Aorta (tissue), 5 donors: ENCODE data around the gene TMEM245. TPM values are rescaled to one million over a fixed set of nuclear protein-coding genes. Genes with fewer than 3 reads are reported as not detected.
"Not testable (repeated sequence)": the region's sequence is repeated elsewhere in the genome, so short reads cannot be mapped to it uniquely, and the experiment has no call there.

Experiments used
- ATAC-seq: fragments of 200-7000 bp; cut with Tn5 transposase; one replicate; pipeline ENCODE4 v1.9.1; 2022; ENCODE audit warnings: moderate library complexity; ENCODE audit not compliant: low FRiP score
- DNase-seq, 2 donors: peaks; one replicate each; pipeline ENCODE4 v3.0.0-alpha.2; 2020
- H3K27ac ChIP-seq, 2 donors: one replicate each; pipeline ENCODE4 v1.5.1; 2013; ENCODE audit warnings: low read length in 2 of 2, mild to moderate bottlenecking in 2 of 2, moderate library complexity in 2 of 2, control low read depth in 1 of 2, inconsistent platforms in 1 of 2, low read depth in 1 of 2
- H3K27me3 ChIP-seq, 2 donors: one replicate each; pipeline ENCODE4 v1.6.1; 2013; ENCODE audit warnings: control low read depth in 1 of 2, low read length in 1 of 2, mild to moderate bottlenecking in 1 of 2, moderate library complexity in 1 of 2; ENCODE audit not compliant: insufficient read depth in 2 of 2, control insufficient read depth in 1 of 2
- H3K36me3 ChIP-seq, 2 donors: one replicate each; pipeline ENCODE4 v1.6.1; 2013; ENCODE audit warnings: control low read depth in 1 of 2, low read length in 1 of 2, mild to moderate bottlenecking in 1 of 2; ENCODE audit not compliant: insufficient read depth in 2 of 2, control insufficient read depth in 1 of 2
- H3K4me1 ChIP-seq, 2 donors: one replicate each; pipeline ENCODE4 v1.6.1; 2013; ENCODE audit warnings: low read length in 2 of 2, control low read depth in 1 of 2, mild to moderate bottlenecking in 1 of 2, moderate library complexity in 1 of 2; ENCODE audit not compliant: insufficient read depth in 2 of 2, control insufficient read depth in 1 of 2
- H3K4me3 ChIP-seq, 2 donors: one replicate each; pipeline ENCODE4 v1.5.1; 2013; ENCODE audit warnings: low read length in 2 of 2, control low read depth in 1 of 2, mild to moderate bottlenecking in 1 of 2
- H3K9me3 ChIP-seq: one replicate; pipeline ENCODE4 v1.6.1; 2013; ENCODE audit warnings: mild to moderate bottlenecking, low read length; ENCODE audit not compliant: control insufficient read depth
- WGBS, 2 donors: extraction: QIAGEN DNeasy Blood & Tissue Kit; methylation state at CpG; one replicate each; pipeline ENCODE4 v1.1.7; 2013; 5-methylcytosine and 5-hydroxymethylcytosine counted together
- intact Hi-C, 2 donors: fragments of 100-400 bp; cut with DNase I; formaldehyde crosslinking; loops; one replicate each; pipeline versions ENCODE4 v1.14.2 to v1.15.0; 2022
- microRNA-seq, 2 donors: library from miRNA; unstranded; fragments of <30 nt; microRNA quantifications; one replicate each; pipeline ENCODE4 v1.2.0, GENCODE V29; 2020
- polyA plus RNA-seq, 2 donors: library from polyadenylated mRNA; stranded (reverse); fragments of 200-250 nt; gene quantifications; one replicate each; pipeline ENCODE4 v1.2.3, GENCODE V29; 2013
- total RNA-seq, 2 donors: library from RNA; stranded (reverse); fragmentation: NEBNext Ultra II Directional; extraction: Animal tissue kit (Norgen Biotek cat#: 25700); gene quantifications; one replicate each; pipeline ENCODE4 v1.2.1, GENCODE V29; 2021
- donor health status: healthy with polysubstance abuse.
- donor health status: Bipolar disorder and iron deficiency.
- donor health status: DM: no; HTN: no; CAD: no.
- donor health status: DM: no; HTN: no; CAD: no.
- donor health status: DM: yes; HTN: yes; CAD: no.

The TMEM245 gene
- total and polyA plus RNA-seq, 4 donors = 10.1 to 60.1 (median 36.4) TPM

DNA sequence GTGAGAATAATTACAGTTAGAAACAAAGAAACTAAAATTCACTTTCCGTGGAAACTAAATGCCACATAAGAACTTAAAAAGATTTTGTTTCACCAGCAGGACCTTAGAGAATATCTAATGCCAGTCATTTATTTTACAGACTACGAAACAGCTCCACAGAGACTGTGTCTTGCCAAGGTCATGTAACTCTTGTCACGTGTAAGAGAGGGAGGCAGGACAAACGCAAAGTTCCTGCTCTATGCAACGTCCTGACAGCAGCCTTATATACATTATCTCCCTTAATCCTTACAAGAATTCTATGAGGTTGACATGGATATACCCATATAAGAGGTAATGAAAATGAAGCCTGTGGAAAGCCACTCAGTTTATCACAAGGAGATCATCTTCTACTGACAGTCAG lies 145.9 kb downstream of the TMEM245 start:
- WGBS, 2 donors = 5 to 6% methylated on average over 5 of the region's 5 CpGs
- intact Hi-C loops = no loop called here
- Histone ChIP-seq H3K9me3 (no peaks in the 10 kb centered on the region), H3K27me3 (no peaks in the 10 kb centered on the region), H3K36me3 (peaks cover 2 to 8% of the 10 kb centered on the region in 2 donors), H3K4me3 (no peak overlapping the region), H3K4me1 (no peaks in the 10 kb centered on the region), H3K27ac (peak overlapping the region; percentile 17 to 43)
- peak; percentile 50 for ATAC-seq
- no peak for DNase-seq

- Histone ChIP-seq H3K9me3 (no peaks in the 10 kb centered on the region), H3K36me3 (peaks cover 2% of the 10 kb centered on the region in 2 donors), H3K4me1 (peaks cover 0 to 5% of the 10 kb centered on the region in 2 donors), H3K4me3 (no peak overlapping the region), H3K27ac (peak overlapping the region in 1 of 2 donors; percentile 40), H3K27me3 (no peaks in the 10 kb centered on the region)
- 0 to 7% methylated on average over 2 of the region's 2 CpGs for WGBS, 2 donors
- DNase-seq (no peak), ATAC-seq (no peak)
- intact Hi-C loops = no loop called here
Measured at GRCh38 chr9:108972626-108973209, 147.0 kb downstream of the TMEM245 start.

DNA sequence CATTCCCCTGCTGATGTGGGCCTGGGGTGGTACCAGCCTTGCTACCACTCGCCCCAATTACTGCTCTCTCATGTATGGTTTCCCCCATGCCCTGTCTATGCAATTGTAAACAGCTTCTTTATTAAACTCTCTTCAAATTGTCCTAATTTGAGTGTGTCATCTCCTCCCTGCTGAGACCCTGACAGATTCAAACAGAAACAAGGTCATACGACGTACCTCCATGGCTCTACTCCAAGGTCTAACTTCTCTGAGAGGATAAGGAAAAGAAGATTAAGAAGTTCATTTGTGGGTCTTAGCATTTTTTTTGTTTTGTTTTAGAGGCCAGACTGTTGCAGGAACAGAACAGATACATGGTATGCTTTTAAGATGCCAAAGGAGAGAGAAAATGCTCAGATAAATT lies 147.6 kb downstream of the TMEM245 start:
- H3K4me1 ChIP-seq = peaks cover 2 to 5% of the 10 kb centered on the region in 2 donors

GRCh38 chr9:108971392-108971791 lies 148.4 kb downstream of the TMEM245 start:
- WGBS, 2 donors = 98% methylated on average over 2 of the region's 2 CpGs

More for the DNA sequence above, 147.6 kb downstream of the TMEM245 start:
- intact Hi-C loops = no loop called here
- no peak for DNase-seq
- H3K4me3 ChIP-seq = no peak overlapping the region
- peaks cover 2% of the 10 kb centered on the region in 2 donors for H3K36me3 ChIP-seq
- H3K27me3 ChIP-seq = no peaks in the 10 kb centered on the region
- no peaks in the 10 kb centered on the region for H3K9me3 ChIP-seq
- no peak overlapping the region for H3K27ac ChIP-seq
- ATAC-seq = no peak
- WGBS, 2 donors = 49 to 68% methylated on average over 3 of the region's 3 CpGs

DNA sequence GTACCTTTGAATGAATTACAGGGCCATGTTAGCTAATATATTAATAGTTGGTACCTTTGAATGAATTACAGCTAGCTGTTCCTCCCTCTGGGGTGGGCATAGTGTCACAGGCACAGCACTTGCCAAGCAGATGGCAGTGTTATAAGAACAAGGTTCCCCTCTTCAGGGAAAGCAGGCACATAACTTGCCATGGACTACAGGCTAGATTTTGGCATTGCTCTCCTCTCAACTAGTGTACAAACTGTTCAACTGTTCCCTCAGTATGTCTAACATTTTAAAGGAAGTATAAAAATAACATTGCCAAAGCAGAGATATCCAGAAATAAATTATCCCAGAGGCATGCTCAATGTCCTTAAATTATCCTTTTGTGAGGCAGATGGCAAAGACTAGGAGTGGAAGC lies 151.8 kb downstream of the TMEM245 start:
- H3K4me1 ChIP-seq = peaks cover 2 to 5% of the 10 kb centered on the region in 2 donors
- no peaks in the 10 kb centered on the region for H3K27me3 ChIP-seq
- no peak overlapping the region for H3K4me3 ChIP-seq
- H3K9me3 ChIP-seq = no peaks in the 10 kb centered on the region
- no peak overlapping the region for H3K27ac ChIP-seq
- ATAC-seq = no peak
- intact Hi-C loops = loop anchor here in 1 of 2 donors (10.0 kb wide), 1 partner anchor 63 kb away; no protein-coding TSS in a partner anchor
- no peak for DNase-seq
- peaks cover 0 to 2% of the 10 kb centered on the region in 2 donors for H3K36me3 ChIP-seq

More at GRCh38 chr9:108971392-108971791, 148.4 kb downstream of the TMEM245 start:
- ATAC-seq, H3K4me1 ChIP-seq, H3K4me3 ChIP-seq, H3K27me3 ChIP-seq, H3K27ac ChIP-seq, H3K36me3 ChIP-seq, H3K9me3 ChIP-seq, intact Hi-C loops, DNase-seq: not testable (repeated sequence)

Small RNA genes within 50 kb of the gene (microRNA-seq; reads per million reads assigned to microRNA genes)
- gene MIR32 = 19.7 to 63.6 reads per million in 2 donors

Other genes starting within 250 kb of the TMEM245 start
- gene ELP1, start 185.8 kb downstream of the TMEM245 start, total RNA-seq = 10 to 100 TPM; 13.9 to 19.5 TPM
- 10 to 100 TPM in 1 of 2 donors, 1 to 10 TPM in 1; 4.3 to 20.0 TPM for gene ELP1, start 185.8 kb downstream of the TMEM245 start, polyA plus RNA-seq
- gene ABITRAM, start 185.5 kb downstream of the TMEM245 start, total RNA-seq = 10 to 100 TPM in 1 of 2 donors, 1 to 10 TPM in 1; 8.3 to 11.1 TPM
- gene ABITRAM, start 185.5 kb downstream of the TMEM245 start, polyA plus RNA-seq = 10 to 100 TPM in 1 of 2 donors, 1 to 10 TPM in 1; 8.9 to 20.4 TPM
- gene CTNNAL1, start 106.4 kb downstream of the TMEM245 start, total RNA-seq = 10 to 100 TPM; 41.5 to 44.2 TPM
- gene CTNNAL1, start 106.4 kb downstream of the TMEM245 start, polyA plus RNA-seq = 10 to 100 TPM; 59.1 to 72.4 TPM
- gene FRRS1L, start 47.3 kb upstream of the TMEM245 start, total RNA-seq = 1 to 10 TPM in 1 of 2 donors, under 1 TPM in 1; 0.29 to 1.9 TPM
- under 1 TPM in 1 of 2 donors, not detected in 1; under 0.01 TPM for gene FRRS1L, start 47.3 kb upstream of the TMEM245 start, polyA plus RNA-seq
- 1 to 10 TPM in 1 of 2 donors, under 1 TPM in 1; 0.63 to 1.3 TPM for gene EPB41L4B, start 201.1 kb upstream of the TMEM245 start, total RNA-seq
- 10 to 100 TPM in 1 of 2 donors, under 1 TPM in 1; 0.74 to 23.0 TPM for gene EPB41L4B, start 201.1 kb upstream of the TMEM245 start, polyA plus RNA-seq